ENCODE results near the gene KLHL21.

KLHL21 gene

GRCh38 chr1:6588128-6588892 is 14.4 kb downstream of the KLHL21 start:
- H3K27me3 ChIP-seq (ENCODE audit: control insufficient read depth, insufficient read depth, low read length), result no peaks in the 10 kb centered on the region
- H3K9ac ChIP-seq (ENCODE audit: low read length), result no peak overlapping the region
- no peak overlapping the region for H3K27ac ChIP-seq (ENCODE audit: low read depth, low read length)
- H3K9me3 ChIP-seq (ENCODE audit: control insufficient read depth, insufficient read depth, low read depth, low read length), result no peaks in the 10 kb centered on the region
- no peaks in the 10 kb centered on the region for H3K4me1 ChIP-seq (ENCODE audit: control insufficient read depth, insufficient read depth, low read length)
- H3K4me3 ChIP-seq (ENCODE audit: low read depth, low read length), result no peak overlapping the region
- peaks cover 62% of the 10 kb centered on the region for H3K36me3 ChIP-seq (ENCODE audit: control insufficient read depth, insufficient read depth, low read length)

- Histone ChIP-seq H3K27me3 (ENCODE audit: control insufficient read depth, insufficient read depth, low read length) (no peaks in the 10 kb centered on the region), H3K27ac (ENCODE audit: low read depth, low read length) (no peak overlapping the region), H3K4me1 (ENCODE audit: control insufficient read depth, insufficient read depth, low read length) (no peaks in the 10 kb centered on the region), H3K36me3 (ENCODE audit: control insufficient read depth, insufficient read depth, low read length) (peaks cover 55% of the 10 kb centered on the region), H3K4me3 (ENCODE audit: low read depth, low read length) (no peak overlapping the region), H3K9ac (ENCODE audit: low read length) (no peak overlapping the region), H3K9me3 (ENCODE audit: control insufficient read depth, insufficient read depth, low read depth, low read length) (no peaks in the 10 kb centered on the region)
Measured at GRCh38 chr1:6587261-6588005, 15.2 kb downstream of the KLHL21 start.

- Histone ChIP-seq H3K9ac (ENCODE audit: low read length) (no peak overlapping the region), H3K4me1 (ENCODE audit: control insufficient read depth, insufficient read depth, low read length) (no peaks in the 10 kb centered on the region), H3K27me3 (ENCODE audit: control insufficient read depth, insufficient read depth, low read length) (no peaks in the 10 kb centered on the region), H3K27ac (ENCODE audit: low read depth, low read length) (no peak overlapping the region), H3K4me3 (ENCODE audit: low read depth, low read length) (no peak overlapping the region), H3K36me3 (ENCODE audit: control insufficient read depth, insufficient read depth, low read length) (peaks cover 53% of the 10 kb centered on the region), H3K9me3 (ENCODE audit: control insufficient read depth, insufficient read depth, low read depth, low read length) (no peaks in the 10 kb centered on the region)
Measured at GRCh38 chr1:6586404-6586816, 16.3 kb downstream of the KLHL21 start.

- H3K9me3 ChIP-seq (ENCODE audit: control insufficient read depth, insufficient read depth, low read depth, low read length), result no peaks in the 10 kb centered on the region
Measured at GRCh38 chr1:6585841-6586240, 16.8 kb downstream of the KLHL21 start.

GRCh38 chr1:6585081-6585722 is 17.5 kb downstream of the KLHL21 start:
- Histone ChIP-seq H3K4me1 (ENCODE audit: control insufficient read depth, insufficient read depth, low read length) (peaks cover 7% of the 10 kb centered on the region; the same call in 1 of the 2 replicates), H3K27me3 (ENCODE audit: control insufficient read depth, insufficient read depth, low read length) (no peaks in the 10 kb centered on the region), H3K36me3 (ENCODE audit: control insufficient read depth, insufficient read depth, low read length) (peaks cover 41% of the 10 kb centered on the region), H3K9me3 (ENCODE audit: control insufficient read depth, insufficient read depth, low read depth, low read length) (no peaks in the 10 kb centered on the region), H3K9ac (ENCODE audit: low read length) (no peak overlapping the region), H3K27ac (ENCODE audit: low read depth, low read length) (no peak overlapping the region), H3K4me3 (ENCODE audit: low read depth, low read length) (no peak overlapping the region)

More at GRCh38 chr1:6585841-6586240, 16.8 kb downstream of the KLHL21 start:
- H3K9ac ChIP-seq (ENCODE audit: low read length), result no peak overlapping the region
- H3K4me1 ChIP-seq (ENCODE audit: control insufficient read depth, insufficient read depth, low read length), result peaks cover 3% of the 10 kb centered on the region; the same call in 1 of the 2 replicates
- H3K4me3 ChIP-seq (ENCODE audit: low read depth, low read length), result no peak overlapping the region
- peaks cover 48% of the 10 kb centered on the region for H3K36me3 ChIP-seq (ENCODE audit: control insufficient read depth, insufficient read depth, low read length)
- no peaks in the 10 kb centered on the region for H3K27me3 ChIP-seq (ENCODE audit: control insufficient read depth, insufficient read depth, low read length)
- no peak overlapping the region for H3K27ac ChIP-seq (ENCODE audit: low read depth, low read length)

- Histone ChIP-seq H3K9ac (ENCODE audit: low read length) (no peak overlapping the region), H3K9me3 (ENCODE audit: control insufficient read depth, insufficient read depth, low read depth, low read length) (no peaks in the 10 kb centered on the region), H3K4me3 (ENCODE audit: low read depth, low read length) (no peak overlapping the region), H3K27ac (ENCODE audit: low read depth, low read length) (no peak overlapping the region), H3K4me1 (ENCODE audit: control insufficient read depth, insufficient read depth, low read length) (peaks cover 8% of the 10 kb centered on the region), H3K27me3 (ENCODE audit: control insufficient read depth, insufficient read depth, low read length) (no peaks in the 10 kb centered on the region), H3K36me3 (ENCODE audit: control insufficient read depth, insufficient read depth, low read length) (peaks cover 33% of the 10 kb centered on the region)
Measured at GRCh38 chr1:6584126-6585080, 18.3 kb downstream of the KLHL21 start.

- Histone ChIP-seq H3K27ac (ENCODE audit: low read depth, low read length) (no peak overlapping the region), H3K36me3 (ENCODE audit: control insufficient read depth, insufficient read depth, low read length) (peaks cover 13% of the 10 kb centered on the region; the same call in 1 of the 2 replicates), H3K4me1 (ENCODE audit: control insufficient read depth, insufficient read depth, low read length) (peaks cover 15% of the 10 kb centered on the region), H3K9ac (ENCODE audit: low read length) (no peak overlapping the region), H3K4me3 (ENCODE audit: low read depth, low read length) (no peak overlapping the region), H3K9me3 (ENCODE audit: control insufficient read depth, insufficient read depth, low read depth, low read length) (no peaks in the 10 kb centered on the region), H3K27me3 (ENCODE audit: control insufficient read depth, insufficient read depth, low read length) (no peaks in the 10 kb centered on the region)
Measured at GRCh38 chr1:6582370-6582769, 20.3 kb downstream of the KLHL21 start.

- Histone ChIP-seq H3K4me1 (ENCODE audit: control insufficient read depth, insufficient read depth, low read length) (peaks cover 15% of the 10 kb centered on the region), H3K36me3 (ENCODE audit: control insufficient read depth, insufficient read depth, low read length) (0 out of 2 replicates have a peak, but pooled peaks cover 10% of the 10 kb centered on the region), H3K27me3 (ENCODE audit: control insufficient read depth, insufficient read depth, low read length) (no peaks in the 10 kb centered on the region), H3K4me3 (ENCODE audit: low read depth, low read length) (no peak overlapping the region), H3K9me3 (ENCODE audit: control insufficient read depth, insufficient read depth, low read depth, low read length) (no peaks in the 10 kb centered on the region), H3K9ac (ENCODE audit: low read length) (no peak overlapping the region), H3K27ac (ENCODE audit: low read depth, low read length) (no peak overlapping the region)
Measured at GRCh38 chr1:6581561-6582305, 20.9 kb downstream of the KLHL21 start.

- H3K27me3 ChIP-seq (ENCODE audit: control insufficient read depth, insufficient read depth, low read length), result no peaks in the 10 kb centered on the region
- H3K36me3 ChIP-seq (ENCODE audit: control insufficient read depth, insufficient read depth, low read length), result 0 out of 2 replicates have a peak, but pooled peaks cover 10% of the 10 kb centered on the region
- peaks cover 15% of the 10 kb centered on the region for H3K4me1 ChIP-seq (ENCODE audit: control insufficient read depth, insufficient read depth, low read length)
- H3K9ac ChIP-seq (ENCODE audit: low read length), result peak overlapping the region; percentile 59
- no peak overlapping the region for H3K27ac ChIP-seq (ENCODE audit: low read depth, low read length)
- H3K4me3 ChIP-seq (ENCODE audit: low read depth, low read length), result peak overlapping the region; percentile 84
- H3K9me3 ChIP-seq (ENCODE audit: control insufficient read depth, insufficient read depth, low read depth, low read length), result no peaks in the 10 kb centered on the region
Measured at GRCh38 chr1:6580593-6581409, 21.9 kb downstream of the KLHL21 start.
